AG09319 (cell line): ENCODE results near the gene SYNE2.

Experiments
- DNase-seq: peaks from one replicate; pipeline ENCODE4 v3.0.0-alpha.2; 2010; ENCODE audit warnings: low read depth; ENCODE audit errors: extremely low read depth
- CTCF ChIP-seq: IDR thresholded peaks from 2 replicates; pipeline ENCODE4 v1.5.1; 2011; ENCODE audit warnings: low read depth, mild to moderate bottlenecking, inconsistent platforms, low read length, moderate library complexity

Gene SYNE2

GRCh38 chr14:64062381-64063115 is 209.7 kb downstream of the SYNE2 start:
- no peak for DNase-seq
- TF ChIP-seq CTCF, result no peak

GRCh38 chr14:64064447-64064846 is 211.6 kb downstream of the SYNE2 start:
- DNase-seq, result no peak
- no peak for TF ChIP-seq CTCF

- no peak for TF ChIP-seq CTCF
- DNase-seq, result no peak
Measured at GRCh38 chr14:64069634-64070359, 217.0 kb downstream of the SYNE2 start.

GRCh38 chr14:64074961-64075612 is 222.3 kb downstream of the SYNE2 start:
- DNase-seq, result no peak
- TF ChIP-seq CTCF, result no peak

- DNase-seq, result no peak
- no peak for TF ChIP-seq CTCF
Measured at GRCh38 chr14:64075613-64076005, 222.8 kb downstream of the SYNE2 start.

- no peak for TF ChIP-seq CTCF
Measured at GRCh38 chr14:64080452-64080851, 227.6 kb downstream of the SYNE2 start.

More at GRCh38 chr14:64080452-64080851, 227.6 kb downstream of the SYNE2 start:
- no peak for DNase-seq
